ENCODE data around the gene RABGGTA.
"Not testable (repeated sequence)": the region's sequence is repeated elsewhere in the genome, so short reads cannot be mapped to it uniquely, and the experiment has no call there.

RABGGTA gene

GRCh38 chr14:24228902-24229301 is 42.5 kb downstream of the RABGGTA start:
- no peak for DNase-seq (ENCODE audit: low spot score)
- no peak for TF ChIP-seq CTCF (IDR thresholded peaks at IDR 0.05; ENCODE audit: extremely low read depth, missing control alignments)

GRCh38 chr14:24226473-24226872 is 44.9 kb downstream of the RABGGTA start:
- no peak for DNase-seq (ENCODE audit: low spot score)
- TF ChIP-seq CTCF (IDR thresholded peaks at IDR 0.05; ENCODE audit: extremely low read depth, missing control alignments), result no peak

- DNase-seq (ENCODE audit: low spot score), result no peak
- TF ChIP-seq CTCF (IDR thresholded peaks at IDR 0.05; ENCODE audit: extremely low read depth, missing control alignments), result no peak
These were observed 46.8 kb downstream of the RABGGTA start for GRCh38 chr14:24224618-24225071.

DNA sequence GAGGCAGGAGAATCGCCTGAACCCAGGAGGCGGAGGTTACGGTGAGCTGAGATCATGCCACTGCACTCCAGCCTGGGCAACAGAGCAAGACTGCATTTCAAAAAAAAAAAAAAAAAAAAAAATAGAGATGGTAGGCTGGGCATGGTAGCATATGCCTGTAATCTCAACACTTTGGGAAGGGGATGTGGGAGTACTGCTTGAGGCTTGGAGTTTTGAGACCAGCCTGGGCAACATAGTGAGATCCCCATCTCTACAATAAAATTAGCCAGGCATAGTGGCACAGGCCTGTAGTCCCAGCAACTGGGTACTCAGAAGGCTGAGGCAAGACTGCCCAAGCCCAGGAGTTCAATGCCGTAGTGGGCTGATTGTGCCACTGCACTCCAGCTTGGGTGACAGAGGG is 48.4 kb downstream of the RABGGTA start:
- DNase-seq (ENCODE audit: low spot score), result not testable (repeated sequence)

GRCh38 chr14:24219521-24219920 is 51.9 kb downstream of the RABGGTA start:
- no peak for DNase-seq (ENCODE audit: low spot score)

GRCh38 chr14:24219080-24219479 is 52.3 kb downstream of the RABGGTA start:
- no peak for DNase-seq (ENCODE audit: low spot score)
- TF ChIP-seq CTCF (IDR thresholded peaks at IDR 0.05; ENCODE audit: extremely low read depth, missing control alignments), result no peak

More at GRCh38 chr14:24219521-24219920, 51.9 kb downstream of the RABGGTA start:
- TF ChIP-seq CTCF (IDR thresholded peaks at IDR 0.05; ENCODE audit: extremely low read depth, missing control alignments), result no peak

GRCh38 chr14:24216876-24217275 is 54.5 kb downstream of the RABGGTA start:
- not testable (repeated sequence) for DNase-seq (ENCODE audit: low spot score)

- DNase-seq (ENCODE audit: low spot score), result no peak
- TF ChIP-seq CTCF (IDR thresholded peaks at IDR 0.05; ENCODE audit: extremely low read depth, missing control alignments), result no peak
These were observed 55.1 kb downstream of the RABGGTA start for GRCh38 chr14:24216345-24216699.

All from GM20000 (cell line).